ENCODE results near the gene MKNK1. TPM values are rescaled to one million over a fixed set of nuclear protein-coding genes. Genes with fewer than 3 reads are reported as not detected.

Gene MKNK1
- total and polyA plus RNA-seq, 2 of the 8 experiments (the other 6 are each of a cell fraction or from before 2014, with no cell fraction given): 13.9 to 21.5 TPM

DNA sequence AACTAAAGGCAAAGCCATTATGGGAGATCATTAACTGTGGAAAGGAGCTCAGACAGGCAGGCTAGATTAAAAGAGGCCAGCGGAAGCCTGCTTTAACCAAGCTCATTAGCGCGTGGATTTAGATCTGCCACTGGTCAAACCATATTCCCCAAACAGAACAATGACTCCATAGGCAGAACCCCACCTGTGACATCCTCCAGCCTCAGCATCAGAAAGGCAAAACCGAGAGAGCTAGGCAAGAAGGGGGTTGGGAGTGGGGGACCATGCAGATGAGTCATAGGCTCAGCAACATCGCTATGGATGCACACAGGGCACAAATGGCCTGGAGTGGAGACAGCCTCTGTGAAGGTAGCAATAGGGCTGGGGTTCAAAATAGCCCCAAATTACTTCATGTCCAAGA is 20.6 kb downstream of the MKNK1 start:
- Histone ChIP-seq H3K23me2 (ENCODE audit: low read depth, low read length) (no peaks in the 10 kb centered on the region), H3K27me3 (replicated peaks in 1 of 4; ENCODE audit: control insufficient read depth in 3 of 4, extremely low read depth in 1 of 4, insufficient read depth in 3 of 4, low read length in 3 of 4) (no peaks in the 10 kb centered on the region), H3K14ac (ENCODE audit: insufficient read length) (no peak overlapping the region), H3K79me2 (ENCODE audit: control insufficient read depth in 1 of 2, insufficient read depth in 2 of 2, low read length in 2 of 2) (no peaks in the 10 kb centered on the region), H3K4me2 (ENCODE audit: insufficient read depth in 1 of 2, low read depth in 2 of 2, low read length in 2 of 2) (no peak overlapping the region), H2BK5ac (ENCODE audit: low read depth, low read length) (no peak overlapping the region), H2BK120ac (replicated peaks; ENCODE audit: low read depth, low read length) (no peak overlapping the region), H3K18ac (ENCODE audit: extremely low read depth, low read length) (no peak overlapping the region), H3K36me3 (ENCODE audit: control insufficient read depth in 2 of 4, insufficient read depth in 4 of 4, low read length in 3 of 4) (peaks cover 0 to 9% (median 0%) of the 10 kb centered on the region in 4 experiments; a peak in 2 of 8 replicates), H2BK12ac (ENCODE audit: low read depth, low read length) (no peak overlapping the region), H3K9ac (replicated peaks in 1 of 4; ENCODE audit: extremely low read depth in 1 of 4, low read depth in 3 of 4, low read length in 3 of 4) (no peak overlapping the region), H2BK15ac (ENCODE audit: low read length) (no peak overlapping the region), H3K4ac (replicated peaks; ENCODE audit: insufficient read length, low read depth, low read length) (no peak overlapping the region), H3K23ac (ENCODE audit: insufficient read length) (no peak overlapping the region), H3K79me1 (ENCODE audit: low read depth, low read length) (no peaks in the 10 kb centered on the region), H4K8ac (ENCODE audit: extremely low read depth, insufficient read depth, low read length) (no peak overlapping the region), H2AK5ac (ENCODE audit: low read depth, low read length) (no peak overlapping the region), H4K20me1 (replicated peaks in 1 of 2; ENCODE audit: control insufficient read depth in 1 of 2, insufficient read depth in 2 of 2, low read length in 2 of 2) (no peaks in the 10 kb centered on the region), H2AFZ (ENCODE audit: low read length) (no peak overlapping the region), H3K4me1 (replicated peaks in 1 of 4; ENCODE audit: control insufficient read depth in 3 of 4, insufficient read depth in 4 of 4, low read length in 3 of 4) (peaks cover 0 to 3% (median under 1%) of the 10 kb centered on the region in 4 experiments; a peak in 1 of 7 replicates), H3K4me3 (ENCODE audit: extremely low read depth in 1 of 4, insufficient read depth in 2 of 4, low read depth in 3 of 4, low read length in 4 of 4) (no peak overlapping the region), H3K9me3 (ENCODE audit: insufficient read depth in 2 of 2, low read depth in 1 of 2, low read length in 1 of 2) (no peaks in the 10 kb centered on the region), H3K56ac (replicated peaks; ENCODE audit: insufficient read length, low read depth, low read length) (no peak overlapping the region), H2BK20ac (ENCODE audit: low read length) (no peak overlapping the region), H4K5ac (ENCODE audit: insufficient read length, low read depth, low read length) (no peak overlapping the region), H4K91ac (replicated peaks; ENCODE audit: insufficient read length, low read length) (no peak overlapping the region), H3K27ac (ENCODE audit: low read depth, low read length) (no peak overlapping the region)
- FAIRE-seq: no peak
- 87% methylated on average over 5 of the region's 5 CpGs; no CpG with 5 or more reads in 1 of the 2 experiments for WGBS, 2 experiments (ENCODE audit: extremely low coverage in 1 of 2, insufficient coverage in 1 of 2, insufficient read length in 1 of 2, insufficient replicate concordance in 2 of 2, low coverage in 1 of 2, low lambda C conversion rate in 2 of 2, missing lambda C conversion rate in 1 of 2)
- no peak for DNase-seq (ENCODE audit: low read depth in 1 of 2, low spot score in 2 of 2)
- CTCF ChIA-PET (ENCODE audit: partially characterized antibody): interaction anchor here (0.8 to 8.2 kb wide), 6 partner anchors 12 to 590 kb away, joined by 3 to 52 read pairs (median 4); partner anchors contain the start of gene MKNK1
- POLR2A ChIA-PET (ENCODE audit: partially characterized antibody): interaction anchor here (1.1 kb wide), 1 partner anchor 20 kb away, joined by 3 read pairs; the partner anchor contains the start of gene MKNK1
- no peak for TF ChIP-seq KDM5A (IDR thresholded peaks at IDR 0.05; ENCODE audit: low read length)
- TF ChIP-seq SRF (IDR thresholded peaks at IDR 0.05; ENCODE audit: low read depth, low read length): no peak
- no peak for TF ChIP-seq RAD21 (IDR thresholded peaks at IDR 0.05 in 1 of 2, conservative IDR thresholded peaks at IDR 0.05 in 1 of 2; ENCODE audit: low read depth in 2 of 2, low read length in 2 of 2)
- no peak for TF ChIP-seq JUND (IDR thresholded peaks at IDR 0.05; ENCODE audit: low read length)
- no peak for TF ChIP-seq SIRT6 (IDR thresholded peaks at IDR 0.05; ENCODE audit: low read length)
- TF ChIP-seq SUZ12 (IDR thresholded peaks at IDR 0.05; ENCODE audit: low read length): no peak
- no peak for TF ChIP-seq CHD1 (IDR thresholded peaks at IDR 0.05; ENCODE audit: low read depth, low read length)
- no peak for TF ChIP-seq TAF1 (IDR thresholded peaks at IDR 0.05; ENCODE audit: low read depth, low read length)
- no peak for TF ChIP-seq SP2 (IDR thresholded peaks at IDR 0.05; ENCODE audit: low read length)

Data from H1 (cell line).